Measurements from ENCODE around the gene STX4.
A peak's percentile ranks its signal among the peaks of the same experiment; 100 is the strongest.

Gene STX4

DNA sequence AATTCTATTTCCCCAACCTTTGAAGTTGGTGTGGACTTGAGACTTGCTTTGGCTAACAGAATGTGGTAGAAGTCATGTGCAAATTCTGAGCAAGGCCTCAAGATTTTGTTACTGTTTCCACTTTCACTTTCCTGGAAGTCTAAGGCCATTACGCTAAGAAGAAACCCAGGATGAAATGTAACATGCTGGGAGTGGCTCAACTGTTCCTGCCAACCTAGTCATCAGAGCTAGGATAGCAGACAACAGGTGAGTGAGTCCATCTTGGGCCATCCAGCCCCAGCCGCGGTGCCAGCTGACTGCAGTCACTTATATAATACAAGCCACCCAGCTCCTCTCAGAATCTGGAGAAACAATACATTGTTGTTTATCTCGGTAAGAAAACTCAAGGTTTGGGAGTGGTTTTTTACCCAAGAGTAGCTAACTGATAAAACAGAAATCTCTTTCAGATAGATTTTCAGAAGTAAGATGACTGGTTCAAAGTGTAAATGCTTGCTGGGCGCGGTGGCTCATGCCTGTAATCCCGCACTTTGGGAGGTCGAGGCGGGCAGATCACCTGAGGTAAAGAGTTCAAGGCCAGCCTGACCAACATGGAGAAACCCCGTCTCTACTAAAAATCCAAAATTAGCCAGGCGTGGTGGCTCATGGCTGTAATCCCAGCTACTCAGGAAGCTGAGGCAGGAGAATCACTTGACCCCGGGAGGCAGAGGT lies 10.7 kb upstream of the STX4 start:
- DNase-seq: no peak

DNA sequence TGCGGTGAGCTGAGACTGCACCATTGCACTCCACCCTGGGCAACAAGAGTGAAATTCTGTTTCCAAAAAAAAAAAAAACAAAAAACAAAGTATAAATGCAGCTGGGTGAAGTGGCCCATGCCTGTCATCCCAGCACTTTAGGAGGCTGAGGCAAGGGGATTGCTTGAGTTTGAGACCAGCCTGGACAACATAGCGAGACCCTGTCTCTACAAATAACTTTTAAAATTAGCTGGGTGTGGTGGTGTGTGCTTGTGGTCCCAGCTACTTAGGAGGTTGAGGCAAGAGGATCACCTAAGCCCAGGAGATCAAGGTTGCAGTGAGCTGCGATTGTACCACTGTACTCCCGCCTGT lies 10.1 kb upstream of the STX4 start:
- DNase-seq: no peak

DNA sequence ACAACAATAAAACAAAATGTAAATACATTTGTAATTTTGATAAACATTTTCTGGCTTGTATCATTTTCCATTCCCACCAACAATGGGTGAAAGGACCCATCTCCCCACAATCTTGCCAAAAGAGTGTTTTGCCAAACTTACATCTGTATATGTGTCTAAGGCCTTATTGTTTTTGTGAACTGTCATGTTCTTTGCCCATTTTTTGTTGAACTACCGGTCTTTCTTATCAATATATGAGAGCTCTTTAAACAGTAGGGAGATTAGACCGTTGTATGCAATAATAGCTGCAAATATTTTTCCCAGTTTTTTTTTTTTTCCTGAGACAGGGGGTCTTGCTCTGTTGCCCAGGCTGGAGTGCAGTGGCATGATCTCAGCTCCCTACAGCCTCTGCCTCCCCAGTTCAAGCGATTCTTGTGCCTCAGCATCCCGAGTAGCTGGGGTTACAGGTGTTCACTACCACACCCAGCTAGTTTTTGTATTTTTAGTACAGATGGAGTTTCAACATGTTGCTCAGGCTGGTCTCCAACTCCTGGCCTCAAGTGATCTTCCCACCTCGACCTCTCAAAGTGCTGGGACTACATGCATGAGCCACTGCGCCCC lies 9.6 kb upstream of the STX4 start:
- no peak for DNase-seq

DNA sequence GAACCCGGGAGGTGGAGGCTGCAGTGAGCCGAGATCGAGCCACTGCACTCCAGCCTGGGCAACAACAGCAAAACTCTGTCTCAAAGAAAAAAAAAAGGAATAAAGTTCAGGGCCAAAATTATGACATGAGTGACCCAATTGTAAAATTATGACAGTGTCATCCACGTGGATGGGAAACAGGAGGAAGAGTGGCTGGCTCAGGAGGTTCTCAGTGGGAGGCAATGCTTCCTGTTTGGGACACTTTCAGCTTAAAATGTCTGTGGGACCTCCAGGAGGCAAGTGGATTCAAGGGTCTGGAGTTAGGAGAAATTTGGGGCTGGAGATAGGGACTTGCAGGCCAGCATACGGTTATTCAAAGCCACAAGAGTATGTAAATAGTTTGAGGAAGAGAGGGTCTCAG lies 8.0 kb upstream of the STX4 start:
- DNase-seq: no peak

DNA sequence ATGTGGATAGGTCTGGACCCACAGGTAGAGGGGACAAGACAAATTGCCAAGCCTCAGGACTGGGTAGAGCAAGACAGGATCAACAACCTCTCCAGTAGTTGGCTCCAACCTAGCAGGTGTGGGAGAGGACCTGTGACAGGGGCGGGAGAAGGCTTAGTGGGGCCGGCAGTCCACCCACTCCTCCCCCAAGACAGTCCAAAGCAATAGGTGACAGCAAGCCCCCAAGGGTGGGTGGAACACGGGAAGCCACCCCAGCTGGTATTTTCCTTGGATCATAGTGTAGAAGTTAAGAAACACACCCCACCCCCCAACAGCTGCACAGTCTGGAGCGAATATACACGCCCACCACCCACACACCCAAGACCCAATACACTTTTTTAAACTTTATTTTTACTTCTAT lies 4.1 kb upstream of the STX4 start:
- DNase-seq: no peak

DNA sequence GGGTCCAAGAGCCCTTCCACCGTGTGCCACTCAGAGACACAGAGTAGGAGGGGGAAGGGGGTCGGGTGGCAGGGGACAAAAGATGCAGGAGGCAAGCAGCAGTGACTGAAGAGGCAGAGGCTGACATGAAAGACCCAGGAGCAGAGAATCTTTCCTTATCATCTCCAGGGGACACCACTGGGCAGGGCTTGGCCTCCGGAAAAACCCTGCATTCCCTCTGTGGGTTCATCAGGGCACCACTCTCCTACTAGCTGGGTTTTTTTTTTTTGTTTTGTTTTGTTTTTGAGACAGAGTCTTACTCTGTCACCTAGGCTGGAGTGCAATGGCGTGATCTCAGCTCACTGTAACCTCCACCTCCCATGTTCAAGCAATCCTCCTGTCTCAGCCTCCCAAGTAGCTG lies 2.1 kb upstream of the STX4 start:
- DNase-seq: no peak

DNA sequence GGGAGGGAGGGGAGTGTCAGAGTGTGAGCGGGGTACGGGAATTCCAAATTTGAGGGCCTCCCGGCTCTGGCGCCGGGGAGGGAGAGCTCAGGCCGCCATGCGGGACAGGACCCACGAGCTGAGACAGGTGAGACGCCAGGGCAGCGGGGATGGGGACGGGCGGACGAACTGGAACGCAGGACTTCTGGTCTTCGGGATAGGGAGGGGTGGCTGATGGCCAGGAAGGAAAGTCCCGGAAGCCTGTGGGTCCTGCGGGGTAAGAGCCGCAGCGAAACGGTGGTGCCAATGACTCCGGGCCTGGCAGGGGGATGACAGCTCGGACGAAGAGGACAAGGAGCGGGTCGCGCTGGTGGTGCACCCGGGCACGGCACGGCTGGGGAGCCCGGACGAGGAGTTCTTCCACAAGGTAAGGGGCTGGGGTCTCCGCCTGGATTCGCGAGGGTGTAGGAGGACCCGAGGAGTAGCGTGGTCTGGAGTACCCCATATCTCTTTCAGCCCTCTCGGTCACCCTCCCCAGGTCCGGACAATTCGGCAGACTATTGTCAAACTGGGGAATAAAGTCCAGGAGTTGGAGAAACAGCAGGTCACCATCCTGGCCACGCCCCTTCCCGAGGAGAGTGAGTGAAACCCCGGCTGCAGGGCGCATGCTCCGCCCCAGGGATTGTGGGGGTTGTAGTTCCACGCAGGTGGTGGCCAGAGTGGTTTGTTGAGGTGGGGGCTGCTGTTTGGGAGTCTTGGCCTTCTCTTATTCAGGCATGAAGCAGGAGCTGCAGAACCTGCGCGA lies 543 bp downstream of the STX4 start:
- peak; percentile 61 for DNase-seq

DNA sequence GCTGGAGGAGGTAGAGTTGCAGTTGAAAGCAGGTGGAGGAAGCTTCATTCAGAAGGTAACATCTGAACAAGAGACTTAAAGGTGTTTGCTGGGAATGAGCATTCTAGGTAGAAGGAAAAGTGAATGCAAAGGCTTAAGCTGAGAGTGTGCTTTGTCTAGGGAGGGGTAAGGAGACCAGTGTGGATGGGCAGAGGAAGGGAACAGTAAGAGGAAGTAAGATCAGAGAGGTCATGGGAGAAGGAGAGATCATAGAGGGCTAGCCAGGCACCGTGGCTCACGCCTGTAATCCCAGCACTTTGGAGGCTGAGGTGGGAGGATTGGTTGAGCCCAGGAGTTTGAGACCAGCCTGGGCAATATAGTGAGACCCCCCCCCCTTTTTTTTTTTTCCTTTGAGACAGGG lies 3.3 kb downstream of the STX4 start:
- no peak for DNase-seq

DNA sequence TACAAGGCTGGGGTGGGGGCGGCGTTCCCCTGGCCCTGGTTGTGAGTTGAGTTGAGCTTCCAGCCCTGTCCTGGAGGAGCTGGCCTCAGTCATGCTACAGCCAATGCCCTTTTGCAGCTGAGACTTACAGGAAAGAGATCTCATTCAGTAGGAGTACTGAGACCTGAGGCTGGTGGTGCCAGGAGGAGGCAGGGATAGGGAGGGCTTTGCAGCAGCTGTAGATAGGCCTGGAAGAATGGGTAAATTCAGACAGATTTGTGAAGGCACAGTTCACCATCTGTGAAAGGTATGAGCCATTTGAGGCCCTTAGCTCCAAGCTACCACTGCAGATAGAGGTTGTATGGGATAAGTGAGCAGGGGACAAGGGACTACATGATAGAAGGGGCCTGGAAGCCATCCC lies 5.6 kb downstream of the STX4 start:
- DNase-seq: no peak

DNA sequence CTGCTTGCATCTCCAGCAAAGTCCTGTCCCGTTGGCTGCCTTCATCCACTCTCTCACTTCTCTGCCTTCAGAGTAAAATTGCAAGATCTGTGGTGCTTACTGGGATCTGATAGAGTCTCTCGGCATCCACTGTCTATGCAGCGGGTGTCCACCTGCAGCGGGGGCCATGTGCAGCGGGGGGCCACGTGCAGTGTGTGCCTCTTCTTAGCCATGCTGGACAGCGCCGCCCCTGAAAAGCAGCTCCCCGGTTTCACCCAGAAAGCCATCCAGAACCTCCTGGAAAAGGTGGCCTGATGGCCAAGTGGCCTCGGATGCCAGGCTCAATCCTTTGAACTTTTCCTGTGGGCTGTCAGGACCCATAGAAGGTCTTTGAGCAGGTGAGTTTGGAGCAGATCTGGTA lies 9.5 kb downstream of the STX4 start:
- no peak for DNase-seq

DNA sequence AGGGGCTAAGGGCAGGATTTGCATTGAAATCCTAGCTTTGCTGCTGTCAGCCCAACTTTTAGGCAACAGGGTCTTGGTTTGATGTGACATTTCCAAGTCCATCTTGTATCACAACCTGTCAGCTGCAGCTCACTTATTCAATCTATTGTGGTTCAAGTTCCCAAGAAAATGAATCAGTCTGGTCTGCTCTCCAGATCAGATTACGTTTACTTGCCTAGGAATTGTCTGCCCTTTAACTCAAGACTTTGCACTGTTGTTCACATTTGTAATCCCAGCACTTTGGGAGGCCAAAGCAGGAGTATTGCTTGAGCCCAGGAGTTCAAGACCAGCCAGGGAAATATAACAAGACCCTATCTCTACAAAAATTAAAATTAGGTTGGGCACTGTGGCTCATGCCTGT lies 10.0 kb downstream of the STX4 start:
- no peak for DNase-seq

DNA sequence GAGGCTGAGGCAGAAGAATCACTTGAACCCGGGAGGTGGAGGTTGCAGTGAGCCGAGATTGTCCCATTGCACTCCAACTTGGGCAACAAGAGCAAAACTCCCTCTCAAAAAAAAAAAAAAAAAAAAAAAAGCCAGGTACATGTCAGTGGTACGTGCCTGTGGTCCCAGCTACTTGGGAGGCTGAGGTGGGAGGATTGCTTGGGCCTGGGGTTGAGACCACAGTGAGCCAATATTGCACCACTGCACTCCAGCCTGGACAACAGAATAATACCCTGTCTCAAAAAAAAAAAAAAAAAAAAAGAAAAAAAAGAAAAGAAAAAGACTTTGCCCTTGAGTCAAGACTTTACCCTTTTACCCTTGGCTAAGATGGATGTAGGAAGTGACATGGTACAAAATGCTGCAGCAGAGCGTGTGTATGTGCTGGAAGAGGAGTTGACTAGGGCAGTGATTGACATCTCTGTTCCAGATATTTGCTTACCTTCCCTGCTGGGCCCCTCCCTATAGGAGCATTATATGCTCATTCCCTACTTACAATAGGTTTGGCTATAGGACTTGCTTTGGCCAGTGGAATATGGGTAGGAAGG lies 10.6 kb downstream of the STX4 start:
- DNase-seq: no peak

DNA sequence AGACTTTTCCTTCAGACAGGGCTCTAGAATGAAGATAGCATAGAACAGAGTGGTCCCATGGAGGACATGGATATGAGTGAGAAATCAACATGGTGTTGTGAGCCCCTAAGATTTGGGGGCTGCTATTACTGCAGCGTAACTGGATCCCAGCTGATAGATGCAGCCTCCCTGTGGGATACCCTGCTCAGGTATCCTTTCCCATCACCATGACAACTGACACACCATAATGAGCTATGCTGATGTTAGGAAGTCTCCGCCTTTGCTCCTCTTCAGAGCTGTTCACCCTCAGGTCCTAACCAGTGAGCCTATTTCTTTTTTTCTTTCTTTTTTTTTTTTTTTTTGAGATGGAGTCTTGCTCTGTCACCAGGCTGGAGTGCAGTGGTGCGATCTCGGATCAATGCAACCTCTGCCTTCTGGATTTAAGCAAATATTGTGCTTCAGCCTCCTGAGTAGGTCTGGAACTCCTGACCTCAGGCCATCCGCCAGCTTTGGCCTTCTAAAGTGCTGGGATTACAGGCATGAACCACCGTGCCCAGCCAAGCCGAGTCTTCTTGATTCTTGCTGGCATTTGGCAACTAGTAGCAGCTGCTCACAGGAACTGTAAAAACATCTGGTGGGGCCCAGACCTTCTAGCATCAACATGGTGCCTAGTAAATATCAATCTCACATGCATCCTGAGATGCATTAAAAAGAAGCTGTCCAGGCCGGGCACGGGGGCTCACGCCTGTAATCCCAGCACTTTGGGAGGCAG lies 17.1 kb downstream of the STX4 start:
- no peak for DNase-seq

DNA sequence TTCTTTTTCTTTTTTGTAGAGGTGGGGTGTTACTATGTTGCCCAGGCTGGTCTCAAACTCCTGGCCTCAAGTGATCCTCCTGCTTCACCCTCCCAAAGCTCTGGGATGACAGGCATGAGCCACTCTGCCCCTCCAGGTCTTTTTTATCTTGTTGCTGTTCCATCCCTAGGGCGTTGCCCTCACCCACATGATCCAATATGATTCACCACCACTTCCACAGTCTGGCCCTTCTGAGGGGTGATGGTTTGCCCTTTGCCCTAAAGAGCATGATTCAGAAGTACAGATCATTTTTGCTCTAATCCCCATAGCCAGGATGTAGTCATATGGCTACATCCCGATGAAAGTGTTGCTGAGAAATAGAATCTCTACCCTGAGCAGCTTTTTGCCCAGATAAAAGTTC lies 18.8 kb downstream of the STX4 start:
- DNase-seq: peak; percentile 81

DNA sequence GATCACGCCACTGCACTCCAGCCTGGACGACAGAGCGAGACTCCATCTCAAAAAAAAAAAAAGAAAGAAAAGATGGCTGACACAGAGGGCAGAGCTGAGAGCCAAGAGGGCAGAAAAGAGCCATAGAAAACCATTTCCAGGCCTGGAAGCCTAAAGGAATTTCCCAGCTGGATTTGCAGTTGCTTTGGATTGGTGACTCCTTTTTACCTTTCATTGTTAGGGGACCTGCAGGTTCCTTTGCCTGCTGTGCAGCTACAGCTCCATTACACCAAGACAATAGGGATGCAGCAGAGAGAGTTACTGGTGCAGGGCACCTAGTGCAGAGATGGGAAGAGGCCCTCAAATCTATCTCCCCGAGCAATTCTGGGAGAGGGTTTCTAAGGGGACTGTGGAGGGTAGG lies 22.3 kb downstream of the STX4 start:
- DNase-seq: no peak

DNA sequence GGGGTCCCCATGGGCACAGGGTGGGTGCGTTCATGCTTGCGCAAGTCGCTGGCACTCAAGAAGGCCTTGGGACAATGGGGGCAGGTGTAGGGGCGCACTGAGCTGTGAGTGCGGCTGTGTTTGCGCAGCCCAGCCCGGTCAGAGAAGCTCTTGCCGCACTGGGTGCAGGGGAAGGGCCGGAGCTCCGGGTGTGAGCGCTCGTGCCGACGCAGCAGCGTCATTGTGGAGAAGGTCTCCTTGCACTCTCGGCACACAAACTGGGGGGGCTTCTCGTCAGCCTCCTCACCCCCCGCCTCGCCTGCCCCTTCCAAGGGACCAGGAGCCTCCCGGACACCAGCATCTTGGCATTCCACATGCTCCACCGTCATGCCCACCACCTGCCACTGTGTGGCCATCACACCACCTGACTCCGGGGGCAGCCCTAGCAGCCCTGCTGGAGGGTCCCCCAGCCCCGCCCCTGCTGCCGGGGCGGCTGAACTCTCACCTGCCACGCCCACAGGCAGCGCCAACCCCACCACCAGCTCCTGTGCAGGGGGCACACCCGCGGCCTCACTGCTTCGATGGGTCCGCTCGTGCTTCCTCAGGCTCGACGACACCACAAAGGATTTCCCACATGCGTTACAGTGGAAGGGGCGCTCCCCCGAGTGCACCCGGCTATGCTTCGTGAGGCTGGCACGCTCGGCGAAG lies 27.9 kb downstream of the STX4 start:
- no peak for DNase-seq

DNA sequence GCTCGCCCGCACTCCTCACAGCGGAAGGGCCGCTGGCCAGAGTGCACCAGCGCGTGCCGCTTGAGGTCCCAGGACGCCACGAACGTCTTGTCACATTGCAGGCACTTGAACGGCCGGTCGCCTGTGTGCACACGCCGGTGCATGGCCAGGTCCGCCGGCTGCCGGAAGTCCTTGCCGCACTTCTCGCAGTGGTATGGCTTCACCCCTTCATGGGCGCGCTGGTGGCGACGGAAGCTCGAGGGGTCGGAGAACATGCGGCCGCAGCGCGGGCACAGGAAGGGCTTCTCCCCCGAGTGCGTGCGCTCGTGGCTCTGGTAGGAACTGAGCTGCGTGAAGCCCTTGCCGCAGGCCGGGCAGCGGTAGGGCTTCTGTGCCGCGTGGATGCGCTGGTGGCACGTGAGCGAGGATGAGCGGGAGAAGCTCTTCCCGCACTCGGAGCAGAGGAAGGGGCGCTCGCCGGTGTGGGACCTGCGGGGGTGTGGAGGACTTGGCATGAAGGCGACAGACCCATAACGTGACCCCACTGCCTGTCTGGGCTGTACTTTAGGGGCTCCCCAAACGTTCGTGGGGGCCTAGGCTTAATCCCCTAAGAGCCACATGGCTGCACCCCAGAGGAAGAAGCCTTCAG lies 28.6 kb downstream of the STX4 start:
- DNase-seq: no peak

DNA sequence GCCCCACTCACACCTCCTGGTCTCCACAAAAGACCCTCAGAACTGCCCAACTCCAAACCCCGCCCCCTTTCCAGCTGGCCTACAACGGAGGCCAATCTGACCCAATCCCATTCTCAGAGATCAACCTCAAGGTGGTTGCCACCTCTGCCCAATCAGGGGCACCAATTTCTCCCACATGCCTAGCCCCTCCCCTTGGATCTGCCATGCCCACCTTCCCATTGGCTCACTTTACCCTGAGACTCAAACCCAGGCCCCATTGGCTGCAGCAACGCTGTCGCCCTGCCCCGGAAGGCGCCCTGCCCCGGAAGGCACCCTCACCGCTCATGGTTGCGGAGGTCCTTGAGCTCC lies 30.1 kb downstream of the STX4 start:
- DNase-seq: no peak

DNA sequence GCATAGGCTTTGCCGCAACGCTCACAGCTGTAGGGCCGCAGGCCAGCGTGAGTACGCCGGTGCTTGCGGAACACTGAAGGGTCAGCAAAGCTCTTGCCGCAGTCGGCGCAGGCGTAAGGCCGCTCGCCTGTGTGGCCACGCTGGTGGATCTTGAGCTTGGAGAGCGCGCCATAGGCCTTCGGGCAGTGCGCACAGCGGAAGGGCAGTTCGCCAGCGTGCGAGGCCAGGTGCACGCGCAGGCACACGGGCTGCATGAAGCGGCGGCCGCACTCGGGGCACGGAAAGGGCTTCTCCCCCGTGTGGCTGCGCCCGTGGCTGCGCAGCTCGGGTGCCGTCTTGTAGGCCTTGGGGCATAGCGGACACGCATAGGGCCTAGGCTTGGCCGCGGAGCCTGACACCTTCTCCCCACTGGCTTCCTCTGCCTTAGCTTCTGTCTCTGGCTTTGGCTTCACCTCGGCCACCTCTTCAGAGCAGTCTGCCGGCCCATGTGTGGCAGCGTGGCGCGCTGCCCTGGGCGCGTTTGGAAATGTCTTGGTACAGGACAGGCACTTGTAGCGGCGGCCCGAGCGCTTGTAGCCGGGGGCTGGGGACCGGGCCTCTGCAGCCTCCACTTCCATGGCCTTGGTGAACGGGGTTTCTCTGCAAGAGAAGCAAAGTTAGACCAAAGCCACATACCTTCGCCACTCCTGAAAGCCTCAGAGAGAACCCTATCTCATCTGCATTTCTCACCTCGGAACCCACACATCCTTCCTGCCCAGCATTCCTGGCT lies 30.7 kb downstream of the STX4 start:
- DNase-seq: no peak

DNA sequence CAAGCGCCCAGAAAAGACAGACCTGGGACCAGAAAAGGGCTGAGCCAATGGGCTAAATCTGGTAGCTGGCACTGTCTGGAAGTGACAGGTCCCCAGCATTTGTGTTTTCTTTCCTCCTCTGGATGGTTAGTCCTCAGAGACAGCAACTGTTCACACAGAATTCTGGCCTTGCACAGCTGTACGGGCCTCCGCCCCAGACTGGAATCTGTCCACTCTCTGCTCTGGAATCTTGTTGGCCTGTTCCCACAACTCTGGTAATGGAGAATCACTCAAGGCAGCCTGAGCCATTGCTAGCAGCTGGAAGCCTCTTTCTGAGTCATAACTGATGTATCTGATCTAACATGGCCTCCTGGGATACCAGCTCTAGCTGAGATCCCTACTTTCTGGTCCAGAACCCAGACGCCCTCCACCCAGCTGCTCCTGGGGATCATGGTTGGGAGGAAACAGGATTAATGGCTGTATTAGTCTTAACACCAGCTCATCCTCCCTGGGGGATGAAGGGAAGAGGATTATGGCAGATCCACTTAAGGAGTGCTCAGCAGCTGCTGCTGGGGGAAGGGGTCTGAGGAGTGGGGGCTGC lies 31.6 kb downstream of the STX4 start:
- peak; percentile 48 for DNase-seq

DNA sequence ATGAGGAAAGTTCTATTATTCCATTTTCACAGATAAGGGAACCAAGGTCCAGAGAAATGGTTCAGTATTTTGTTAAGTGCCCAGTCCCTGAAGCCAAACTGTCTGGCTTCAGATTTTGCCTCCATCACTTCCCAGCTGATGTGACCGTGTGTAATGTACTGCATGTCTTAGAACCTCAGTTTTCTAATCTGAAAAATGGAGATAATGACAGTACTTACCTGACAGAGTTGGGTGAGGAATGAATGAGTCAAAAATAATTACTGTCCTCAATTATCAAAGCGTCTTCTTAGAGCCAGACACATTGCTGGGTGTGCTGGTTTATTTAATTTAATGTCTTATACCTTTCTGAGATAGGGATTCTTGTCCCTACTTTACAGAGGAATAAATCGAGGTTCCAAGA lies 34.0 kb downstream of the STX4 start:
- DNase-seq: no peak
